GM19023 (cell line): ENCODE data around the gene UGT2B17.
"Not testable (repeated sequence)": the region's sequence is repeated elsewhere in the genome, so short reads cannot be mapped to it uniquely, and the experiment has no call there.

Source experiments
- ATAC-seq: cut with Tn5 transposase; IDR thresholded peaks from one replicate; pipeline ENCODE4 v1.9.1; 2021; ENCODE audit warnings: mild to moderate bottlenecking, moderate library complexity; ENCODE audit not compliant: unreplicated experiment

Gene UGT2B17

DNA sequence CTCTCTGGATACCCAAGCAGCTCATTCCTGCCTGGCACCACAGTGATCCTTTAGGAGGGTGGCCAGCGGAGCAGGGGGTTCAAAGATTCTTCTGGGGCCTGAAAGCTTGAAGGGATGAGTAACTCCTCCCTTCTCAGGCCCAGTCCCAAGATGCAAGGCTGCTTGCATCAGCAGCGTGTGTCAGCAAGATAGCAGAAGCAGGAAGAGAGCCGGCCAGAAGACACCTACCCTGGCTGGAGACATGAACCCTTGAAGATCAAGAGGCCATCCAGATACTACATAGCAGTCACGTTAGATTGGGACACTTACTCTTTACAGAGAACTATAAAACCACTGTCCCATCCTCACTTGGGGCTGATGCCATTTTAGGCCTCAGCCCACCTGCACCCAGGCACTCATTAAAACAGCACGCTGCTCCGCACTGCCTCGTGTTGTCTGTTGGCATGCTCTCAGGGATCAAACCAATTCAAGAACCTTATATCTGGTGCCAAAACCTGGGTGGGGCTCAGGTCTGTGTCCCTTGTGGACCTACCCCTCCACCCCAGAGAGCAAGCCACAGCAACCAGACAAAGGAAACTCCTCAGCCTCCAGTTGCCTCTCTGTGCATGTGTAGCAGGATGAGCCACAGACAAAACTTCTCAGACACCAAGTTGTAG, 6.5 kb downstream of the UGT2B17 start:
- peak; percentile 61 for ATAC-seq

GRCh38 chr4:68569036-68569435, 7.1 kb downstream of the UGT2B17 start:
- ATAC-seq = peak; percentile 16

DNA sequence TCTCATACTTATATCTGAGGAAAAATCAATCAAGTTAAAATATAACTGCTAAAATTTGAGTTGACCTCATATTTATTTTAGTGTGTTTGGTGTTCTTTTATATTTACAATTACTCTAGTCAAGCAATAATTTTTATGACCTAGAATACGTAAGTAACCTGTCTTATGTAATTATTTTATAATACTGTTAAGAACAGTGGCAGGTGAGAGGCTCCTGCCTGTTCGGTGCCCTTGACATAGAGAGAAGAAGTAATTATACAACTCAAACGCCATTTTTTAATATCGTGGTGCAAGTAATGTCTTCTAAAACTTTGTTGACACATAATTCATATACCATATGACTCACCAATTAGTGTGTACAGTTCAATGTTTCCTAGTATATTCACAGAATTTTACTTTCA, 7.6 kb downstream of the UGT2B17 start:
- not testable (repeated sequence) for ATAC-seq

GRCh38 chr4:68566364-68566763, 9.8 kb downstream of the UGT2B17 start:
- ATAC-seq = not testable (repeated sequence)

DNA sequence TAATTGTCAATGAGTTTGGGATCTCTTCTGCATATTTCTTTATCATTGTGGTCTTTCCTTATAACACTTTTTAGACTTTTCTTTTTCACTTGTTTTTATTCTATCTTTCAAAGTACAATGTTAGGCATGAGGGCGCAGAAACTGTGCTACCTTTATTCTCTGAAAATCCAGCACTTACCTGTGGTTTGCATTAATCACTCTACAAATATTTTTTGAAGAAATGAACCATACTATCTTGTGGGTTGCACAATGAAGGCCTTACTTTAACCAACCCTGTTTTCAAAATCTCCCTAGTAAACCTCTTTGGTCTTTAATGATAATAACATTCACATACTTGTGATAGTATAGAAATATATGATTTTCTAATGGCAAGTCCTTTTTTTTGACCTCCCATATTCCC, 11.0 kb downstream of the UGT2B17 start:
- ATAC-seq = not testable (repeated sequence)

- not testable (repeated sequence) for ATAC-seq
Observed at GRCh38 chr4:68560364-68561070, 15.6 kb downstream of the UGT2B17 start.

- peak; percentile 65 for ATAC-seq
Observed at GRCh38 chr4:68553830-68554229, 22.3 kb downstream of the UGT2B17 start.

DNA sequence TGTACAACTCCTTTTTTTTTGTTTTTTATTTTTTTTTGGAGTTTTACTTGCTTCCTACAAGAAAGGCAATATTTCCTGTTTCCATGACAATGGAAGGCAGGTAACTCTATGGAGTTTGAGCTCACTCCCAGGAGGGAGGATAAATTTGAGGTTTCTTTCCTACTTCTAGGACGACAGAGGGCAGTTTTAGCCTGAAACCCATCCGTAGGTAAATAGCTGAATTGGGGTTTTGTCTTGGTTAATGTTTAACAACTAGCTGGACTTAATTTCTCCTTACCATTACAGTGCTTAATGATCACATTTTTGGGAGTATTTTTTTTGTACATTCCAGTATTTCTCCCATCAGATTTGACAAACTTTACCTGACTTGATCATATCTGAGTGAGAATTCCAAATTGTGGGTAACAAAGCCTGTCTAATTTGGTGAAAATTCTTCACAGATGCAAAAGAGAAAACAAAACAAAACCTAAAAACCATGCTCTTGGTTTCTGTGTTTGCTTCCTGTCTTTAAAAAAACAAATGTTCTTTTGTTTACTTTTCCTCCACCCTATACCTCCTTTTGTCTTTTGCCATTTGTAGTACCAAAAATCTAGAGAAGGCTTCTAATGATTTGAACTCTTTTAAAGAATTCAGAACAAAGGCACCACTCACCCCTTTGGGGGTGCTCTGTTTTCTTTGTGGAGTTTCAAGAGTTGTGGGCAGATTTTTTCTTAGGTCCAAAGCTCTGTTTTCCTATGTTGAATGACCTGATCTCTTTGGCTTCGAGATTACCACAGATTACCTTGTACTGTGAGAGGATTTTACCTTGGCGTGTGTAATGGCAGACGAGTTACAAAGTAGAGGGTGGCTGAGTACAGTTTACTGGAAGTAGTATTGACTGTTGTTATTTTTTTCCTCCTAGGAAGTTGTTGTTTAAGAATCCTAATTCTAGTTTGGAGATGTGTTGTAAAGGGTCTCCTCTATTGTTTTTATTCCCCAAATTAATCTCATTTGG, 23.0 kb downstream of the UGT2B17 start:
- ATAC-seq = peak; percentile 64

GRCh38 chr4:68542742-68543141, 33.4 kb downstream of the UGT2B17 start:
- ATAC-seq = not testable (repeated sequence)

DNA sequence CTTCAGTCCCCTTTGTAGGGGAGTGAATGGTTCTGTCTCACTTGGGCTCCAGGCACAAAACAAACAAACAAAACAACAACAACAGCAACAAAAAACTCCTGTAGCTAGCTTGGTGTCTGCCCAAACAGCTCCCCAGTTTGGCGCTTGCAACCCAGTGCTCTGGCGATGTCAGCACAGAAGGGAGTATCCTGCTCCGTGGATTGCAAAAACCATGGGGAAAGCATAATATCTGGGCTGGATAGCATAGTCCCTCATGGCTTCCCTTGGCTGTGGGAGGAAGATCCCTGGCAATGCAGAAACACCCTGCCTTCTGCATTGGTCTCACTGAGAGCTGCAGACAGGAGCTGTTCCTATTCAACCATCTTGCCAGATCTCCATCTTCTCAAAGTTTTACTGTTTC, 39.7 kb downstream of the UGT2B17 start:
- ATAC-seq = no peak

GRCh38 chr4:68535974-68536373, 40.1 kb downstream of the UGT2B17 start:
- ATAC-seq = no peak

DNA sequence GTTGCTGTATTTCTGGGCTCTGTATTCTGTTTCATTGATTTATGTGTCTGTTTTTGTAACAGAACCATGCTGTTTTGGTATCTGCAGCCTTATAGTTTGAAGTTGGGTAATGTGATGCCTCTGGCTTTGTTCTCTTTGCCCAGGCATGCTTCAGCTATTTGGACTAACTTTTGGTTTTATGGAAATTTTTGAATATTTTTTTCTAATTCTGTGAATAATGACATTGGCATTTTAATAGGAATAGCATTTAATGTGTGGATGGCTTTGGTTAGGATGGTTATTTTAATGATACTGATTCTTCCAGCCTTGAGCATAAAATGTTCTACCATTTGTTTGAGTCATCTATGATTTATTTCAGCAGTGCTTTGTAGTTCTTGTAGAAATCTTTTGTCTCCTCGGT, 53.9 kb downstream of the UGT2B17 start:
- ATAC-seq = not testable (repeated sequence)

DNA sequence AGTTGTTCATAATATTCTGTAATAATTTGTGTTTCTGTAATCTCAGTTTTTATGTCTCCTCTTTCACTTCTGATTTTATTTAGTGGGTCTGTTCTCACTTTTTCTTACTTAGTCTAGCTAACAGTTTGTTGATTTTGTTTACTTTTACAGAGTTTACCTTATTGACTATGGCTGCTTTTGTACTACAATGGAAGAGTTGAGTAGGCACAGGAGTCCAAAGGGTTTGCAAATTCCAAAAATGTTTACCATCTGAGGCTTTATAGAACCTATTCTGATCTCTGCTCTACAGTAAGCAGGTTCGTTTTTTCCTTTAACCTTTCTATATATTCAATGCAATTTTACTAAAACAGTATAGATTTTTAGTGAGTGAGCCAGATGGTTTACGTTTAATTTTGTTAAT, 55.1 kb downstream of the UGT2B17 start:
- no peak for ATAC-seq

- no peak for ATAC-seq
Observed at GRCh38 chr4:68518889-68519288, 57.2 kb downstream of the UGT2B17 start.

GRCh38 chr4:68505452-68505851, 70.7 kb downstream of the UGT2B17 start:
- ATAC-seq = not testable (repeated sequence)

GRCh38 chr4:68504836-68505235, 71.3 kb downstream of the UGT2B17 start:
- not testable (repeated sequence) for ATAC-seq

DNA sequence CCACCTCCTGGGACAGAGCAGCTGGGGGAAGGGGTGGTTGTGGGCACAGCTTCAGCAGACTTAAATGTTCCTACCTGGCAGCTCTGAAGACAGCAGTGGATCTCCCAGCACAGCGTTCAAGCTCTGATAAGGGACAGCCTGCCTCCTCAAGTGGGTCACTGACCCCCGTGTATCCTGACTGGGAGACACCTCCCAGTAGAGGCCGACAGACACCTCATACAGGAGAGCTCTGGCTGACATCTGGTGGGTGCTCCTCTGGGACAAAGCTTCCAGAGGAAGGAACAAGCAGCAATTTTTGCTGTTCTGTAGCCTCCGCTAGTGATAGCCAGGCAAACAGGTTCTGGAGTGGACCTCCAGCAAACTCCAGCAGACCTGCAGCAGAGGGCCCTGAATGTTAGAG, 72.7 kb downstream of the UGT2B17 start:
- not testable (repeated sequence) for ATAC-seq

GRCh38 chr4:68499021-68499420, 77.1 kb downstream of the UGT2B17 start:
- no peak for ATAC-seq

GRCh38 chr4:68498413-68499007, 77.6 kb downstream of the UGT2B17 start:
- peak; percentile 93 for ATAC-seq

DNA sequence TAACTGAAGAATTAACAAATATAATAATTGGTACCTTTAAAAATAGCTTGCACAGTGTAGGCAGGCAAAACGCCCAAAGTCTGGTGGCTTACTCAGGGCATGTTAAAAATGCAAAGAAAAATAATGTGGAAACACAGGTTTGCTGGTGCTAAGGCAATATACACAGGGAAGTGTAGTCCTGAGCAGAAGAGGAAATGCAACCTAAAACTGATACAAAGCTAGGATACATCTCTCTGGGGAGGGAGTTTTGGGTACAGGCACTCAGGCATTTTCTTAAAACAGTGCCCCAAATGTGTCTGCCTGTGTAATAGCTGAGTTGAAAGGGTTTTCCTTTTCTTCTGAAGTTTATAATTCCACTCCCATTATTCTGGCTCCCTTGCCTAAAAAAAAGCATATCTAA, 81.4 kb downstream of the UGT2B17 start:
- ATAC-seq = no peak
